GM12873 (cell line): ENCODE results near the gene TNNT2.

Source experiments
- CTCF ChIP-seq: IDR thresholded peaks from 2 replicates; pipeline ENCODE4 v1.5.1; 2012; ENCODE audit warnings: low read depth, mild to moderate bottlenecking, moderate library complexity, low read length, control low read depth; ENCODE audit not compliant: insufficient read depth; ENCODE audit errors: missing control alignments

Gene TNNT2

GRCh38 chr1:201401700-201402099 is 24.2 kb upstream of the TNNT2 start:
- no peak for TF ChIP-seq CTCF

GRCh38 chr1:201400852-201401230 is 23.4 kb upstream of the TNNT2 start:
- TF ChIP-seq CTCF, result no peak

GRCh38 chr1:201400212-201400851 is 22.9 kb upstream of the TNNT2 start:
- no peak for TF ChIP-seq CTCF

- no peak for TF ChIP-seq CTCF
Observed at GRCh38 chr1:201399352-201400126, 22.1 kb upstream of the TNNT2 start.

- TF ChIP-seq CTCF, result no peak
Observed at GRCh38 chr1:201399018-201399351, 21.5 kb upstream of the TNNT2 start, which contains the start of gene LAD1. TSS of gene LAD1 (minus strand) at chr1:201399324. CDS start at chr1:201399306, 18 bp downstream.

- TF ChIP-seq CTCF, result no peak
Observed at GRCh38 chr1:201397675-201398074, 20.2 kb upstream of the TNNT2 start.

GRCh38 chr1:201396861-201397464 is 19.5 kb upstream of the TNNT2 start:
- TF ChIP-seq CTCF, result no peak
